Endothelial cell (in vitro differentiated cells): ENCODE measurements around the gene EBNA1BP2. TPM values are rescaled to one million over a fixed set of nuclear protein-coding genes. Genes with fewer than 3 reads are reported as not detected.

ENCODE experiments used
- DNase-seq: peaks from one replicate; pipeline ENCODE4 v3.0.0; 2021; ENCODE audit warnings: low spot score
- H3K27ac Mint-ChIP-seq: one replicate; pipeline ENCODE4 v1.8.0; 2021; ENCODE audit warnings: mixed read lengths, inconsistent platforms; ENCODE audit not compliant: unreplicated experiment
- H3K27me3 Mint-ChIP-seq: one replicate; pipeline ENCODE4 v1.8.0; 2021; ENCODE audit warnings: mild to moderate bottlenecking, moderate library complexity, mixed read lengths, inconsistent platforms; ENCODE audit not compliant: unreplicated experiment
- H3K36me3 Mint-ChIP-seq: one replicate; pipeline ENCODE4 v1.8.0; 2021; ENCODE audit warnings: mild to moderate bottlenecking, low read depth, mixed read lengths, inconsistent platforms; ENCODE audit not compliant: unreplicated experiment
- H3K4me1 Mint-ChIP-seq: one replicate; pipeline ENCODE4 v1.8.0; 2021; ENCODE audit warnings: mild to moderate bottlenecking, mixed read lengths, inconsistent platforms; ENCODE audit not compliant: unreplicated experiment
- H3K4me3 Mint-ChIP-seq: one replicate; pipeline ENCODE4 v1.8.0; 2021; ENCODE audit warnings: mild to moderate bottlenecking, mixed read lengths, inconsistent platforms; ENCODE audit not compliant: unreplicated experiment
- H3K9me3 Mint-ChIP-seq: one replicate; pipeline ENCODE4 v1.8.0; 2021; ENCODE audit warnings: mixed read lengths, inconsistent platforms; ENCODE audit not compliant: unreplicated experiment
- total RNA-seq: library from RNA; stranded (reverse); fragmentation: NEBNext Ultra II Directional; extraction: Animal tissue kit (Norgen Biotek cat#: 25700); gene quantifications from one replicate; pipeline ENCODE4 v1.2.1, GENCODE V29; 2021; ENCODE audit not compliant: unreplicated experiment
- TF ChIP-seq, protein P1 (sequence below): fragments of 200-600 bp; sonication (generic); IDR thresholded peaks from one replicate; pipeline ENCODE4 v1.5.0; 2021; ENCODE audit warnings: antibody characterized with exemption; ENCODE audit not compliant: unreplicated experiment

EBNA1BP2 gene
- total RNA-seq, 1 donor from 2014 or later, result 41.1 TPM

DNA sequence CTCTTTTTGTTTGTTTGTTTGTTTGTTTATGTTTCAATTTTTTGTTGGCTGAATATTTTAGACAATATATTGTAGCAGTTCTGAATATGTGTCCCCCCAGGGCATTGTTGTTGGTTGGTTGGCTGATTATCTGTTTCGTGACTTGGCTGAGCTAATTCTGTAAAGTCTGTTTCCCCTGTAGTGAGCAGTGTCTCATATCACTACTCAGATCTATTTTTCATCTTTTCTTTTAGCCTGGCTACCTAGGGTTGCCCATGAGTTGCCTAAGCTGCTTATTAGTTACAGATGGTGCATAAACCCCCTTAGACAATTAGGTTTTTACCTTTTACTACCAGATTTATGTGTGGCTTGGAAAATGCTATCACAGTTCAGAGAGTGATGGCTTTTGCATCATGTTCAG lies 32.3 kb upstream of the EBNA1BP2 start:
- Mint-ChIP-seq H3K4me3 (no peak overlapping the region), H3K4me1 (peaks cover 25% of the 10 kb centered on the region), H3K36me3 (no peaks in the 10 kb centered on the region), H3K27me3 (peaks cover 4% of the 10 kb centered on the region), H3K27ac (no peak overlapping the region), H3K9me3 (no peaks in the 10 kb centered on the region)
- TF ChIP-seq, protein P1, sequence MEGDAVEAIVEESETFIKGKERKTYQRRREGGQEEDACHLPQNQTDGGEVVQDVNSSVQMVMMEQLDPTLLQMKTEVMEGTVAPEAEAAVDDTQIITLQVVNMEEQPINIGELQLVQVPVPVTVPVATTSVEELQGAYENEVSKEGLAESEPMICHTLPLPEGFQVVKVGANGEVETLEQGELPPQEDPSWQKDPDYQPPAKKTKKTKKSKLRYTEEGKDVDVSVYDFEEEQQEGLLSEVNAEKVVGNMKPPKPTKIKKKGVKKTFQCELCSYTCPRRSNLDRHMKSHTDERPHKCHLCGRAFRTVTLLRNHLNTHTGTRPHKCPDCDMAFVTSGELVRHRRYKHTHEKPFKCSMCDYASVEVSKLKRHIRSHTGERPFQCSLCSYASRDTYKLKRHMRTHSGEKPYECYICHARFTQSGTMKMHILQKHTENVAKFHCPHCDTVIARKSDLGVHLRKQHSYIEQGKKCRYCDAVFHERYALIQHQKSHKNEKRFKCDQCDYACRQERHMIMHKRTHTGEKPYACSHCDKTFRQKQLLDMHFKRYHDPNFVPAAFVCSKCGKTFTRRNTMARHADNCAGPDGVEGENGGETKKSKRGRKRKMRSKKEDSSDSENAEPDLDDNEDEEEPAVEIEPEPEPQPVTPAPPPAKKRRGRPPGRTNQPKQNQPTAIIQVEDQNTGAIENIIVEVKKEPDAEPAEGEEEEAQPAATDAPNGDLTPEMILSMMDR, result no peak
- no peak for DNase-seq

DNA sequence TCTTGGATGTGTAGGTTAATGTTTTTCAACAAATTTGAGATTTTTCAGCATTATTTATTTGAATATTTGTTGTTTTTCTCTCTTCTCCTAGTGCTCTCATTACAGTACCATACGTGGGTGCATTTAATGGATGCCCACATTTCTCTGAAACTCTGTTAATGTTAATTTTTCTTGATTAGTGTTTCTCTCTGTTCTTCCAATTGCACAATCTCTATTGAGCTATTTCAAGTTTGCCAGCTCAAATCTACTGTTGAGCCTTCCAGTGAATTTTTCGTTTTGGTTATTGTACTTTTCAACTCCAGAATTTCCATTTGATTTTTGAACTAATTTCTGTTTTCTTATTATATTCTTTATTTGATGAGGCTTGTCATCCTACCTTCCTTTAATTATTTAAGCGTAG lies 31.8 kb upstream of the EBNA1BP2 start:
- Mint-ChIP-seq H3K36me3 (no peaks in the 10 kb centered on the region), H3K9me3 (no peaks in the 10 kb centered on the region), H3K27me3 (peaks cover 4% of the 10 kb centered on the region), H3K27ac (peak overlapping the region; percentile 49), H3K4me1 (peaks cover 25% of the 10 kb centered on the region), H3K4me3 (no peak overlapping the region)
- TF ChIP-seq, protein P1, result no peak
- DNase-seq, result no peak

DNA sequence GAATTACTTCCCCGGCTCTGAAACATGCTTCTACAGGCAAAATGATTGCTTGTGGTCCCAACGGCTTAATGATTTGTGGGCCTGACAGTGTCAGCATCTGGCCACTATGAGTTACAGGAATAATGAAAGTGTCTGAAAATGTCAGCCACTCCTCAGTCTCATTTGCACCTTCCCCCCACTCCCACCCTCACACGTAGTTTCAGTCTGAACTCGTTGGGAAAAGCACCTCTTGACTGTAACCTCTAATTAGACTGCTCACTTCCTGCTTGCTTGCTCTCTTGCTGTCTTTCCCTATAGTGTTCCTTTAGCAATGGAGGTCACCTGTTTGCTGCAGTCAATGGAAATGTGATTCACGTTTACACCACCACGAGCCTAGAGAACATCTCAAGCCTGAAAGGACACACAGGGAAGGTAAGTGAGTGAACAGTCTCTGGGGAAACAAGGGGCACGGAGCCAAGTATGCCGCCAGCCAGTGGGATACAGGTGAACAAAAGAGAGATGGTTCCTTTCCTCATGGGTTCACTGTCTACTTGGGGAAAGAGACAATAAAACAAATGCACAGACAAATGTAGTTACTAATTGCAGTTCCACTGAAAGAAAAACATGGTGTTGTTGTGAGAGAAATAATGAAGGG lies 27.1 kb upstream of the EBNA1BP2 start:
- Mint-ChIP-seq H3K4me1 (no peaks in the 10 kb centered on the region), H3K36me3 (no peaks in the 10 kb centered on the region), H3K9me3 (no peaks in the 10 kb centered on the region), H3K27ac (no peak overlapping the region), H3K4me3 (no peak overlapping the region), H3K27me3 (no peaks in the 10 kb centered on the region)
- DNase-seq, result no peak
- TF ChIP-seq, protein P1, result no peak

DNA sequence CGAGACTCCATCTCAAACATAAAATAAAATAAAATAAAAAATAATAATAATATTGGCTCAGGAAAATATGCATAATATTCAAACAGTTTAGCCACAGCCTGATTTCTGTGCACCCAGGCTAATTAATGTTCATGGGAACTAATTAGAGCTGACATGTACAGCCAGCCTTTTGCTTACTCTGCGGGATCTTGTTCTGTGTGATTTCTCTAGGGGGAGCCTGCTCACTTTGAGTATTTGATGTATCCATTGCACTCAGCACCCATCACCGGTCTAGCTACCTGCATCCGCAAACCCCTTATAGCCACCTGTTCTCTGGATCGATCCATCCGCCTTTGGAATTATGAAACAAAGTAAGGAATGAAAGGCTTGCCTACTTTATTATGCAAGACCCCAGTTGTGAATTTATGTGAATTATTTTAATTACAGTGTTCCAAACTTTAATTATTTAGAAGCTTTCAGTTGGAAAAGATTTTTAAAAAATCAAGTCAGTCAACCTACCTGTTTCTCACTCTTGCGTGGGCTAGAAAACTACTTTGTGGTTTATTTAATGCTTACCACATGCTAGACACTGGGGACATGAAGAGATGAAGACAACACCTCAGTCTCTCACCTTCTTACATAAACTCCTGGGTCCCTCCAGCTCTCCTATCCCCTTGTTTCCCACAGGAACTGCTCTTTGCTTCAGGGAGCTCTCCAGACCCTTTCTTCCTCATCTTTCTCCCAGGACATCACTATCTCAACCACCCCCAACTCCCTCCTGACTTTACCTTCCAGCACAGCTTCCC lies 25.4 kb upstream of the EBNA1BP2 start:
- H3K9me3 Mint-ChIP-seq, result no peaks in the 10 kb centered on the region
- TF ChIP-seq, protein P1, result no peak
- H3K4me3 Mint-ChIP-seq, result no peak overlapping the region
- H3K27me3 Mint-ChIP-seq, result no peaks in the 10 kb centered on the region
- H3K4me1 Mint-ChIP-seq, result no peaks in the 10 kb centered on the region
- H3K36me3 Mint-ChIP-seq, result no peaks in the 10 kb centered on the region
- DNase-seq, result no peak
- H3K27ac Mint-ChIP-seq, result no peak overlapping the region

DNA sequence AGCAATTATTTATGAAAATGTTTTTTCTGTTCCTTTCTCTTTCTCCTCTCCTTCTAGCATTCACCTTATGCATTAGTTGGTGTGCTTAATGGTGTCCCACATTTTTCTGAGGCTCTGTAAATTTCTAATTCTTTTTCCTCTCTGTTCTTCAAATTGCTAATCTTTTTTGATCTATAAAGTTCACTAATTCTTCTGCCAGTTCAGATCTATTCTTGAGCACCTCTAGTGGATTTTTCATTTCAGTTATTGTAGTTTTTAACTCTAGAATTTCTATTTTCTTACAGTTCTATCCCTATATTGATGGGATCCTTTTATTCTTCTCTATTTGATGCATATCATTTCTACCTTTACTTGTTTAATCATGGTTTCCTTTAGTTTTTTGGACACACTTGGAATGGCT lies 22.4 kb upstream of the EBNA1BP2 start:
- H3K36me3 Mint-ChIP-seq, result no peaks in the 10 kb centered on the region
- no peak overlapping the region for H3K27ac Mint-ChIP-seq
- no peaks in the 10 kb centered on the region for H3K27me3 Mint-ChIP-seq
- TF ChIP-seq, protein P1, result no peak
- H3K9me3 Mint-ChIP-seq, result no peaks in the 10 kb centered on the region
- H3K4me3 Mint-ChIP-seq, result no peak overlapping the region
- DNase-seq, result no peak
- no peaks in the 10 kb centered on the region for H3K4me1 Mint-ChIP-seq
